ENCODE measurements around the gene GOPC.

DNA sequence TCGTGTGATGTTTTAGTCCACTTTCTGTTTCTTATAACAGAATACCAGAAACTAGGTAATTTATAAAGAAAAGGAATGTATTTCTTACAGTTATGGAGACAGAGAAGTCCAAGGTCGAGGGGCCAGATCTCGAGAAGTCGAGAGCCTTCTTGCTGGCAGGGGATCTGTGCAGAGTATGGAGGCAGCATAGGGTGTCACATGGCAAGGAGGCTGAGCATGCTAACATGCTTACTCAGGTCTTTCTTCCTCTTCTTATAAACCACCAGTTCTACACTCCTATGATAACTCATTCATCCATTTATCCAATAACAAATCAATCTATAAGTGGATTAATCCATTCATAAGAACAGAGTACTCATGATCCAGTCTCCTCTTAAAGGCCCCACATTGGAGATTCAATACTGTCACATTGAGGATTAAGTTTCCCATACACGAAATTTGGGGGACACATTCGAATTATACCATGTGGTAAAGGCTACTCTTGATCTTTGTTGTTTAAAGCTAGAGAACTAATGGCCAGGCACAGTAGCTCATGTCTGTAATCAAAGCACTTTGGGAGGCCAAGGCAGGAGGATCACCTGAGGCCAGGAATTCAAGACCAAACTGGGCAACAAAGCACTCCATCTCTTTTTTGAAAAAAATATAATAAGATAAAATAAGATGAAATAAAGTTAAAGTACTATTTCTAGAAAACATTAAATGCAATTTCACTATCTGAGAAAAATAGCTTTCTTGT, 2.1 kb downstream of the GOPC start:
- TF ChIP-seq, protein P1, sequence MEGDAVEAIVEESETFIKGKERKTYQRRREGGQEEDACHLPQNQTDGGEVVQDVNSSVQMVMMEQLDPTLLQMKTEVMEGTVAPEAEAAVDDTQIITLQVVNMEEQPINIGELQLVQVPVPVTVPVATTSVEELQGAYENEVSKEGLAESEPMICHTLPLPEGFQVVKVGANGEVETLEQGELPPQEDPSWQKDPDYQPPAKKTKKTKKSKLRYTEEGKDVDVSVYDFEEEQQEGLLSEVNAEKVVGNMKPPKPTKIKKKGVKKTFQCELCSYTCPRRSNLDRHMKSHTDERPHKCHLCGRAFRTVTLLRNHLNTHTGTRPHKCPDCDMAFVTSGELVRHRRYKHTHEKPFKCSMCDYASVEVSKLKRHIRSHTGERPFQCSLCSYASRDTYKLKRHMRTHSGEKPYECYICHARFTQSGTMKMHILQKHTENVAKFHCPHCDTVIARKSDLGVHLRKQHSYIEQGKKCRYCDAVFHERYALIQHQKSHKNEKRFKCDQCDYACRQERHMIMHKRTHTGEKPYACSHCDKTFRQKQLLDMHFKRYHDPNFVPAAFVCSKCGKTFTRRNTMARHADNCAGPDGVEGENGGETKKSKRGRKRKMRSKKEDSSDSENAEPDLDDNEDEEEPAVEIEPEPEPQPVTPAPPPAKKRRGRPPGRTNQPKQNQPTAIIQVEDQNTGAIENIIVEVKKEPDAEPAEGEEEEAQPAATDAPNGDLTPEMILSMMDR (conservative IDR thresholded peaks at IDR 0.05; ENCODE audit: low read depth, low read length): no peak
- TF ChIP-seq EZH2 (IDR thresholded peaks at IDR 0.05; ENCODE audit: borderline replicate concordance, low read depth, low read length, poor library complexity, severe bottlenecking): no peak

All from A673 (cell line).